D721Med (cell line): Measurements from ENCODE around the gene HOOK2.

Source experiments
- DNase-seq: peaks from one replicate; pipeline ENCODE4 v3.0.0; 2011; ENCODE audit warnings: low spot score; ENCODE audit not compliant: insufficient read length
- FAIRE-seq: peaks from 2 replicates; lab custom pipeline; 2011; peaks lifted over from hg19 to GRCh38; lab: Jason Lieb, UNC
- TF ChIP-seq, protein P1 (sequence below): IDR thresholded peaks from 2 replicates; pipeline ENCODE4 v1.5.1; 2012; ENCODE audit warnings: mild to moderate bottlenecking, control low read depth; ENCODE audit not compliant: insufficient read depth; ENCODE audit errors: missing control alignments

Gene HOOK2

GRCh38 chr19:12791345-12792050, 16.1 kb upstream of the HOOK2 start, which contains the start of gene JUNB:
JUNB (plus strand) TSS chr19:12791486; CDS start chr19:12791772, 286 bp downstream.
- DNase-seq (peak; percentile 76), FAIRE-seq (no peak)
- TF ChIP-seq, protein P1, sequence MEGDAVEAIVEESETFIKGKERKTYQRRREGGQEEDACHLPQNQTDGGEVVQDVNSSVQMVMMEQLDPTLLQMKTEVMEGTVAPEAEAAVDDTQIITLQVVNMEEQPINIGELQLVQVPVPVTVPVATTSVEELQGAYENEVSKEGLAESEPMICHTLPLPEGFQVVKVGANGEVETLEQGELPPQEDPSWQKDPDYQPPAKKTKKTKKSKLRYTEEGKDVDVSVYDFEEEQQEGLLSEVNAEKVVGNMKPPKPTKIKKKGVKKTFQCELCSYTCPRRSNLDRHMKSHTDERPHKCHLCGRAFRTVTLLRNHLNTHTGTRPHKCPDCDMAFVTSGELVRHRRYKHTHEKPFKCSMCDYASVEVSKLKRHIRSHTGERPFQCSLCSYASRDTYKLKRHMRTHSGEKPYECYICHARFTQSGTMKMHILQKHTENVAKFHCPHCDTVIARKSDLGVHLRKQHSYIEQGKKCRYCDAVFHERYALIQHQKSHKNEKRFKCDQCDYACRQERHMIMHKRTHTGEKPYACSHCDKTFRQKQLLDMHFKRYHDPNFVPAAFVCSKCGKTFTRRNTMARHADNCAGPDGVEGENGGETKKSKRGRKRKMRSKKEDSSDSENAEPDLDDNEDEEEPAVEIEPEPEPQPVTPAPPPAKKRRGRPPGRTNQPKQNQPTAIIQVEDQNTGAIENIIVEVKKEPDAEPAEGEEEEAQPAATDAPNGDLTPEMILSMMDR = no peak

GRCh38 chr19:12790628-12791344, 15.4 kb upstream of the HOOK2 start:
- DNase-seq (no peak), FAIRE-seq (no peak)
- TF ChIP-seq, protein P1 = no peak

- peak; percentile 88 for DNase-seq
- TF ChIP-seq, protein P1 = no peak
- no peak for FAIRE-seq
These were observed 14.7 kb upstream of the HOOK2 start for GRCh38 chr19:12789904-12790619.

GRCh38 chr19:12789098-12789903, 13.9 kb upstream of the HOOK2 start:
- TF ChIP-seq, protein P1 = no peak
- FAIRE-seq (no peak), DNase-seq (no peak)

DNA sequence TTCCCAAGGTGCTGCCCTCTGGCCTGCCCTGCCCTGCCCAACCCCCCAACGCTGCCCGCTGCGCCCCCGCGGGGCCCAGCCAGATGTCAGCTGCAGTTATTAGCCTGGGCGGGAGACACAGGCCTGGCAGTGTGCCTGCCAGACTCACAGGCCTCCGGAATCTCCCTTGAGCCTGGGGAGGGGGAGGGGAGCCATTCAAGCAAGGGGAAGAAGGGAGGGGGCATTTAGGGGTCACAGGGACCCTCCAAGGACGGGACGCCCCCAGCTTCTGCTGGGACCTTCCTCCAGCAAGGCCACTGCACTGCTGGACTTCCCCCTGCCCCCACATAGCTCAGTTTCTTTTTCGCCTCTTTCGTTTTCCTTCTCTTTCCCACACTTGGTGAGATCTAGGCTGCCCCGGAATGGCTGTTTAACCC, 13.3 kb upstream of the HOOK2 start:
- DNase-seq (no peak), FAIRE-seq (no peak)
- TF ChIP-seq, protein P1 = no peak

- TF ChIP-seq, protein P1 = no peak
These were observed 12.8 kb upstream of the HOOK2 start for GRCh38 chr19:12788042-12788681.

More at GRCh38 chr19:12788042-12788681, 12.8 kb upstream of the HOOK2 start:
- no peak for FAIRE-seq
- DNase-seq = no peak
